Cardiac muscle cell (in vitro differentiated cells and primary cell): ENCODE data around the gene DCLK1. TPM values are rescaled to one million over a fixed set of nuclear protein-coding genes. Genes with fewer than 3 reads are reported as not detected.

Experiments
- DNase-seq, 2 donors: peaks; one replicate each; pipeline versions ENCODE4 v3.0.0 to v3.0.0-alpha.2; 2010 to 2017; ENCODE audit warnings: low read depth in 1 of 2, low spot score in 1 of 2
- H3K27ac ChIP-seq: fragments of 200-600 bp; sonication (generic); 2 replicates; pipeline ENCODE4 v1.5.1; 2016
- H3K27me3 ChIP-seq: fragments of 200-600 bp; sonication (generic); 2 replicates; pipeline ENCODE4 v1.6.0; 2016; ENCODE audit warnings: control low read depth
- H3K36me3 ChIP-seq: fragments of 200-600 bp; sonication (generic); 2 replicates; pipeline ENCODE4 v1.5.1; 2016; ENCODE audit warnings: control low read depth
- H3K4me1 ChIP-seq: fragments of 200-600 bp; sonication (generic); 2 replicates; pipeline ENCODE4 v1.8.1; 2017; ENCODE audit warnings: low read depth, mild to moderate bottlenecking, mixed run types
- H3K4me3 ChIP-seq: fragments of 200-600 bp; sonication (generic); 2 replicates; pipeline ENCODE4 v1.5.1; 2016; ENCODE audit warnings: mild to moderate bottlenecking
- H3K9me3 ChIP-seq: fragments of 200-600 bp; sonication (generic); 2 replicates; pipeline ENCODE4 v1.5.1; 2017; ENCODE audit warnings: low read depth, mild to moderate bottlenecking, control low read depth
- polyA plus RNA-seq: library from polyadenylated mRNA; unstranded; fragments of >200 nt; fragmentation: Nextera tagmentation; extraction: Ambion mirVana; gene quantifications from 2 replicates; pipeline ENCODE4 v1.2.1, GENCODE V29; 2016
- total RNA-seq: library from RNA; depleted of rRNA; stranded (reverse); fragments of >200 nt; gene quantifications from 2 replicates; pipeline ENCODE4 v1.2.3, GENCODE V29; 2016
- TF ChIP-seq, protein P1 (sequence below): IDR thresholded peaks from 2 replicates; pipeline ENCODE4 v1.5.1; 2012; ENCODE audit warnings: low read depth, mild to moderate bottlenecking, low read length

Gene DCLK1
- total and polyA plus RNA-seq, 2 experiments from 2014 or later: 0.09 TPM; not detected in 1

DNA sequence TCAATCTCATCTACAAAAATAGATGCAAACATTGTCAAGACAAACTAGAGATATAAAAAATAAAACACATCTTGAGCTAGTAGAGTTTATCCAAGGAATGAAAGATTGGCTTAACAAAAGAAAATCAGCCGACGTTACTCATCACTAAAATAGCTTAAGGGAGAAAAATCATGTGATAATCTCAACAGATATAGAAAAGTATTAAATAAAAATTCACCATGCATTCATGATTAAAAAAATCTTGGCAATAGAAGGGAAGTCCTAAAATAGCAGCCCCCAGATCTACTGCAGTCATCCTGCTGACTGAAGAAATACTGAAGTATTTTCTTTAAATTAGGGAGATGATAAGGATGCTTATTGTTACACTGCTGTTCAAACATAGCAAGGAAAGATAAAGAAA lies 12.6 kb upstream of the DCLK1 start:
- Histone ChIP-seq H3K27me3 (no peaks in the 10 kb centered on the region), H3K36me3 (no peaks in the 10 kb centered on the region), H3K27ac (no peak overlapping the region), H3K4me1 (no peaks in the 10 kb centered on the region), H3K9me3 (no peaks in the 10 kb centered on the region), H3K4me3 (no peak overlapping the region)
- no peak for DNase-seq
- TF ChIP-seq, protein P1, sequence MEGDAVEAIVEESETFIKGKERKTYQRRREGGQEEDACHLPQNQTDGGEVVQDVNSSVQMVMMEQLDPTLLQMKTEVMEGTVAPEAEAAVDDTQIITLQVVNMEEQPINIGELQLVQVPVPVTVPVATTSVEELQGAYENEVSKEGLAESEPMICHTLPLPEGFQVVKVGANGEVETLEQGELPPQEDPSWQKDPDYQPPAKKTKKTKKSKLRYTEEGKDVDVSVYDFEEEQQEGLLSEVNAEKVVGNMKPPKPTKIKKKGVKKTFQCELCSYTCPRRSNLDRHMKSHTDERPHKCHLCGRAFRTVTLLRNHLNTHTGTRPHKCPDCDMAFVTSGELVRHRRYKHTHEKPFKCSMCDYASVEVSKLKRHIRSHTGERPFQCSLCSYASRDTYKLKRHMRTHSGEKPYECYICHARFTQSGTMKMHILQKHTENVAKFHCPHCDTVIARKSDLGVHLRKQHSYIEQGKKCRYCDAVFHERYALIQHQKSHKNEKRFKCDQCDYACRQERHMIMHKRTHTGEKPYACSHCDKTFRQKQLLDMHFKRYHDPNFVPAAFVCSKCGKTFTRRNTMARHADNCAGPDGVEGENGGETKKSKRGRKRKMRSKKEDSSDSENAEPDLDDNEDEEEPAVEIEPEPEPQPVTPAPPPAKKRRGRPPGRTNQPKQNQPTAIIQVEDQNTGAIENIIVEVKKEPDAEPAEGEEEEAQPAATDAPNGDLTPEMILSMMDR: no peak

DNA sequence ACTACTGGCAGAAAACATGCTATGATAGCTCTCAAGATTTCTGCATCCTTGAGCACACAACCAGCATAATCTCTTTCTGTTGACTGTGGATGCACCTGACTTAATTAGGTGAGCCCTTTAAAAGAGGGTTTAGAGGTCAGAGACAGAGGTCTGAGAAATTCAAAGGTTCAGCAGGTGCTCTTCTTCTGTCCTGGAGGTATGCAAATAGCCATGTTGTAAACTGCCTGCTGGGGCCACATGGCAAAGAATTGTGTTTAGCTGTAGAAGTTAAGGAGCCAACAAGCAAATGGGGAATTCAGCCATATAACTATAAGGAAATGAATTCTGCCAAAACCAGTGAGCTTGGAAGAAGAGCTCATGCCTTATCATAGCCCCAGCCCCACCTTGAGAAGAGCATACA lies 11.6 kb upstream of the DCLK1 start:
- Histone ChIP-seq H3K27me3 (no peaks in the 10 kb centered on the region), H3K4me1 (no peaks in the 10 kb centered on the region), H3K27ac (no peak overlapping the region), H3K9me3 (no peaks in the 10 kb centered on the region), H3K4me3 (no peak overlapping the region), H3K36me3 (no peaks in the 10 kb centered on the region)
- DNase-seq: no peak
- TF ChIP-seq, protein P1: no peak

DNA sequence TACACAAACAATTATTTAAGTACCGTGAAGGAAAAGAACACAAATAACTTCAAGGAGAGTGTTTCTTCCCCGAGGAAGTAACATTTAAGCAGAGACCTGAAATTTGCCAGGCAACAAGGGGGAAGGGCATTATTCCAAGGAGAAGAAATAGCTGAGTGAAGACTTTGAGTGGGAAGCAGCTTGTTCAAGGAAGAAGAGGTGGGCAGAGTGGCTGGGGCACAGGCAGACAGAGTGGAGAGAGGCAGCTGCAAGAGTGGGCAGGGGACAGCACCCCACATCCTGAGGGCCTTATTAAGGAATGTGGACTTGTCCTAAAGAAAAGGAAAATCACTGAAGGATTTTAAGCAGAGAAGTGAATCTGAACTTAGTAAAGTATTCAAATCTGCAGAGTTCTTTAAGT lies 4.7 kb upstream of the DCLK1 start:
- TF ChIP-seq, protein P1: no peak

DNA sequence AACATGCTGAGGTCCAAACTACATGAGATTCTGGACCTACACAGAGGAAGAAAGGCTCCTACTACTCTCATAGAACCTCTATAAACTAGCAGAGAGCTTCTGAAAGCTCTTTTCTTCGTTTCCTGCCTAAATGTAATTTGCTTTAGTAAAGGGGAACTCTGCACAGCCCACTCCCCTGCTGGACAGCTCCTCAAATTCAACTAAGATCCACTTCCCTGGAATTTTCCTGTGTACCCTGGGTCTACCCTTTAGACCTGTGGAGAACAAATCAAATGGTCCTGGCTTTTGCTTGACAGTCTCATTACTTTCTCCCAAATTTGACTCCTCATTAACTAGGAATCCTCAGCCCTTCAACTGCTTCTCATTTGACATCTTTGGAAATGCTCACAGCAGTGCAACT lies 3.5 kb upstream of the DCLK1 start:
- no peaks in the 10 kb centered on the region for H3K36me3 ChIP-seq
- H3K4me1 ChIP-seq: no peaks in the 10 kb centered on the region
- peak in 1 of 2 donors; percentile 32 for DNase-seq
- H3K9me3 ChIP-seq: no peaks in the 10 kb centered on the region
- TF ChIP-seq, protein P1: no peak
- no peak overlapping the region for H3K27ac ChIP-seq
- no peak overlapping the region for H3K4me3 ChIP-seq
- peaks cover 43% of the 10 kb centered on the region for H3K27me3 ChIP-seq

More for the DNA sequence above, 4.7 kb upstream of the DCLK1 start:
- Histone ChIP-seq H3K27me3 (peaks cover 31% of the 10 kb centered on the region), H3K9me3 (no peaks in the 10 kb centered on the region), H3K27ac (no peak overlapping the region), H3K36me3 (no peaks in the 10 kb centered on the region), H3K4me3 (no peak overlapping the region), H3K4me1 (no peaks in the 10 kb centered on the region)
- no peak for DNase-seq

DNA sequence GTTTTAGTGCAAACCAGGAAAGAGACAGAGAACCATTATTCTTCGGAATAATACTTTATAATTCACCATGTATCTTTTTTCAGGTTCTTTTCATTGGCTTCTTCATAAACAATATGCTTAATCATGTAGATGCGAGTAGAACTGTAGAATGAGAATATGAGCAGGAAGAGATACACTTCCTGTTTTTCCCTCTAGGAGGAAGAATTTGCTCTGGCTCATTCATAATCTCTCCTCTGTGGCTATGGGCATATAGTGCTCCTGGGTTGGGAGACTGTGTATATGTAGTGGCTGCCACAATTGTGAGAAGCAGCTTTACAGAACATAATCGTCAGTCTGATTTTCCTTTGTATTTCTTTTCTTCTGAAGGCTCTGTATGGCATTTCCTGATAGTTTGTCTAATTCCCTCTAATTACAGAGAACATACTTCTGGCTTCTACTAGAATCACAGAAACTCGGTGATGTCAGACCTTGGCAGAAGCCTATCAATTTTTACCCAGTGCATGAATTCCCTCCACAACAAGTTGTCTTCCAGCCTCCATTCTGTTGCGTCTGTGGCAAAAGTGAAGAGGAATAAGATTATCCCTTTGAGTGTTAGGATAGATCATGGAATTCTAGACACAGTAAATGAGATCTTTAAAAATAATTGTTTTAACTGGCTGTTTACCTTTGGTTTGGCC lies 2.9 kb upstream of the DCLK1 start:
- peak in 1 of 2 donors; percentile 49 for DNase-seq
- Histone ChIP-seq H3K9me3 (no peaks in the 10 kb centered on the region), H3K4me1 (no peaks in the 10 kb centered on the region), H3K36me3 (no peaks in the 10 kb centered on the region), H3K27me3 (peaks cover 49% of the 10 kb centered on the region), H3K4me3 (no peak overlapping the region), H3K27ac (no peak overlapping the region)
- TF ChIP-seq, protein P1: peak; percentile 36
